Measurements from ENCODE around the gene CDKAL1.

The CDKAL1 gene

DNA sequence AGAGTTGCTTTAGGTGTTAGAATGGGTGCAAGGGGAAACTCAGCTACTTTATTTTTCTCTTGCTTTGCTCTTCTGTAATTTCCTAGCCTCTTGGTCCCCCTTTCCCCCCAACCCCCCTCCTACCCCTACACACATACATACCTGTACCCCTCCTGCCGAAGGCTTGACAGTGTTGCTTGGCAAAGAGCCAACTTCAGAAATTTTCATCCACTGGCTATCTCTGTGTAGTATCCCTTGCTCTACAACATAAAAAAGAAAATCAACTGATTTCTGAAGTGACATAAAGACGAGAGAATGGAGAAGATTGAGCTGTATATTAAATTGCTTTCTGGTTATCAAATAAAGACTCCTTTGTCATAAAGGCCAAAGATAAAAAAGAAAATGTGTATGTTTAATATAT, 561.2 kb downstream of the CDKAL1 start:
- DNase-seq: no peak

DNA sequence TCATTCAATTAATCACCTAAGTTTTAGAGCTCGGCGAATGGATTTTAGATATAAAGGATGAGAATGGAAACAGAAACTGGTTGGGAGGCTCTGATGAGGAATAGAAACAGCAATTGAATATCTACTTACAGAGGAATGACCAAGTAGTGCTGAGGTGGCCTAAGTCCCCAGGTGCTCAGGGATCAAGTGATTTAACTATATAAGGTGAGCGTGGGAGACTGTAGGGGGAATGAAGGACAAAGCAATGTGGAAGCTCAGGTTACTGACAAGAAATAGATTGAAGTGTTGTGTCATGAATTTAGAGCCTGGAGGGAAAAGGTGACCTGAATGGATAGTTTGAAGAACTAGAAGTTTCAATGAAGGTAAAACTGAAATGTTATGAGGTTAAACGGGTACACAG, 563.9 kb downstream of the CDKAL1 start:
- no peak for DNase-seq

DNA sequence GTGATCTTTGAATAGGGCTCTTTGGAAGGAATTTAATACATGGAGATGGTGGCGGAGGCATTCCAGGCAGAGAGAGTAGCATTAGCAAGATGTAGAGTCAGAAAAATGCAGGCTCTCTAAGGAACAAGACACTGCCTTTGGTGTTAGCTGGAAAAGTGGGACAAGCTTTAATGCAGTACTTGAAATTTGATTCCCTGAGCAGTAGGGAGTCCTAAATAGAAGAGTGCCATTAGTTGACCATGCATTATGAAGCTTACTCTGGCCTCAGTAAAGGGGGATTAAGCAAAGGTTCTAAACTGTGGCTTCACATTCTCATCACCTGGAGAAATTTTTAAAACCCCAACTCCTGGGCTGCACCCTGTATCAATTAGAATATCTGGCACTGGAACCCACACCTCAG, 564.5 kb downstream of the CDKAL1 start:
- no peak for DNase-seq

DNA sequence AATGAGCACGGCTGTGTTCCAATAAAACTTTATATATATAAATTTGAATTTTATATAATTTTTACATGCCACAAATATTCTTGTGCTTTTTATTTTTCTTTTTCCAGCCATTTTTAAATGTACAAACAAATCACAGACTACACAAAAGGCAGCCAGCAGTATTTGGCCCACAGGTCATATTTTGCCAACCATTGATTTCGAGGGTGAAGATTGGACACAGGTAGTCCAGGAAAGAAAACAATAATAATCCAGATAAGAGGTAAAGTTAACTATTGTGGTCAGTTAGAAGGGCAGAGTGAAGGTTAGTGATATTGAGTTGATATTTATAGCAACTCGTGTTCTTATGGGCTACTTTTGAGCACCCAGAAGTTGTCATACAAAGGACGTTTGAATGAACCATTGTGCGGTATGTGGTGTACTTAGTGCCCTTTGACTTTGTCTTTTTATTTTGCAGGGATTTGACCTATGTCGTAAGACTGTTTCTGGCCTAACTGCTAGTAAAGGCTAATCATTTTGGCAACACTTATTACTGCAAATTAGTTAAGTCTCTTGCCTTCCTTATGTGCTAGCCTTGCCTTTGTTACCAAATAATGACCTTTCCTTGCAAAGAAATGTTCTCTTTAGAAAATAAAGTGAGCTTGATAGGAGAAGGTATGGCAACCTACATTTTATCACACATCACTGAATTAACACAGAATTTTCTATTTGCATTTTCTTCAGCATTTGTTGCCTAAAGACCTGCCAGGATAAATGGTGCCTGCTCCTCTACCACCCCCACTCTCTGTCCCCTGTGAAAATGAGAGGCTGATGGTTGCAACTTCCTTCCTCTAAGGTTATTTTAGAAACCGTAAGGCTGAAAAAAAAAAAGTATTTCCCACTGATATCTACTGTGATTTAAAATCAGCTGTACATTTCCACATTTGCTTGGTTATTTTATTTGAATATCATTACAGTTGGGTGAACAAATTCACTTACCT, 565.4 kb downstream of the CDKAL1 start:
- no peak for DNase-seq

DNA sequence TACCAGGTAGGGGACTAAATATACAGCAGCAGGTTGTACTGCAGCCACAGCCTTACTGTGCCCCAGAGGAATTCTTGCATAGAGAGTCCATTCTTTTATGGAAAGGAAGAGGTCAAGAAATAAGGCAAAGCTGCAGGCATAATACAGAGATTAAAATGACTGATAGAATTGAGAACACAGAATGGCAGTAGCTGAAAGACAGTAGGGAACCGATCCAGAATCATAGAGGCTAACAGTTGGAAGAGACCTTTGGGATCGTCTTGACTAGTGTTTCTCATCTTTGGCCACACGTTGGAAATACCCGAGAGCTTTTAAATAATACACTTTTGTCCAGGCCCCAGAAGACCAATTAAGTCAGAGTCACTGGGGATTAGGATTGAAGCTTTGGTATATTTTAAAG, 566.7 kb downstream of the CDKAL1 start:
- no peak for DNase-seq

DNA sequence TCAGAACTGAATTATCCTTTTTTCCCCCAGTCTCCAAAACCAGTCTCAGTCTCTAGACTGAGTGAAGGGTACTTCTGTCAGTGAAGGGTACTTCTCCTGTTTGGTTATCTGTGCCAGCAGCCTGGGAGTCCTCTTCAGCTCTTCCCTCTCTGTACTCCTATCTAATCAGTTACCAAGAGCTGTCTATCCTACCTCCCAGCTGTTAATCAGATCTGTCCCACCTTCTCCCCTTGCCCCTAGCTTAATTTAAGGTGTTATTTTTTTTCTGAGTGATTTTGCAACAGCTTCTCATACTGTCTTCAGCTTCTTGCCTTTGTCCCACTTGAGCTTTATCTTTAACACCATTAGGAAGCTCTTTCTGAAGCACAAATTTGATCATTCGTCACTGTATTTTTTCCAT, 567.4 kb downstream of the CDKAL1 start:
- no peak for DNase-seq

DNA sequence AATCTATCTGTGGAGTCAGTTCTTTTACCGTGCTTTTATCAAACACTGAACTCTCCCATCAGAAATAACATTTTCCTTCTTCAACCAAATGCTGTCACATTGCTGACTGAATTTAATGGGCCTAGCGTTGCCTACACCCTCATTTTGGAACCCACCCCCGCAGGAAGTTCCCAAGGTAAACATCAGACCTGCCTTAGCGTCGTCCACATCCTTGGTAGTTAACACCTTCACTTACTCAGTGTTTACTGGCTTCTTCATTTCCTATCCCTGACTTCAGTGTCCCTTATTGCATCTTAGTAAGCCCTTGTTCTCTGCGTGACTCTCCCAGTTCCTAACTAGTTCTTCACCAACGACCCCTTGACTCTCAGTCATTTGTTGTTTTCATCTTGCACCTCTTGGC, 567.9 kb downstream of the CDKAL1 start:
- DNase-seq: no peak

DNA sequence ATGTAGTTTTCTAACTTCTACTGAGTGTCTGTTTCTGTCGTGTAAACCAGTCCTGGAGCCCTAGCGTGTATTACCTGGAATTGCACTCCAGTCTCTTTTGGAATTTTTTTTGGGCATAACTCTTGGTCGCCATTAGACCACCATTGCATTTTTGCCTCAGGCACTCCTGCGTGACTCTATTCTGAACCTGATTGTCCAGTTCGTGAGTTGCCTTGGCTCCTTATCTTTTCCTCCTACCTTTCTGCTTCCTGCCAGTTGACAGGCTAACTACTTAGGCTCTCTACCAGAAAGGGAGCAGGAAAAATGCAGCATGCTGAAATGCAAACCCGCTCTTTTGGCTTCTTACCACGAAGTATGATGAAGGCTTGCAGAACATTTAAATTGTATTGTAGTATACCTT, 568.4 kb downstream of the CDKAL1 start:
- DNase-seq: no peak

DNA sequence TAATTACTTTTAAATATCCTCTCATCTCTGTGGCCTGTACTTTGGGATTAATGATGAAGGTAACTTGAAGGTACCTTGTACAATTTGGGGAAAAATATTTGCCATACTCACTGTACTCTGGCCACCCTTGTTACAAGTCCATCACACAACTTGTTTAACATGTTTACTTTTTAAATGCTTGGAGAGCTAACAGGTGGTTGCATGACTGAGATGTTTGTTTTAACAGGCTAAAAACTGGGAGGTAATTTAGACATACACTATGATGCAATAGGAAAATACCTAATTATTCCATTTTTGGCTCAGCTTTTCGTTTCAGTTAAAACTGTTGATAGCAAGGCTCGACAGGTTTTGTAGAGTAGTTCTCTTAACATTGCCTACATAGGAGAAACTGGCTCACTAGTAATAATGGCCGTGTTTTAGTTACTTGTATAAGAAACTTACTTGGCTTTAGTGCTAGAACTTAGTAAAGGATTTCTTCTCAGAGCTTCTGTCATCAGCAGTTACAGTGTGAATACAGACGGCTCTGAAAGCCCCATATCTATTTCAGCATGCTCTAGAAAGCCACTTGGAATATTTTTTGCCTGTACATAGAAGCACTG, 569.5 kb downstream of the CDKAL1 start:
- DNase-seq: no peak

DNA sequence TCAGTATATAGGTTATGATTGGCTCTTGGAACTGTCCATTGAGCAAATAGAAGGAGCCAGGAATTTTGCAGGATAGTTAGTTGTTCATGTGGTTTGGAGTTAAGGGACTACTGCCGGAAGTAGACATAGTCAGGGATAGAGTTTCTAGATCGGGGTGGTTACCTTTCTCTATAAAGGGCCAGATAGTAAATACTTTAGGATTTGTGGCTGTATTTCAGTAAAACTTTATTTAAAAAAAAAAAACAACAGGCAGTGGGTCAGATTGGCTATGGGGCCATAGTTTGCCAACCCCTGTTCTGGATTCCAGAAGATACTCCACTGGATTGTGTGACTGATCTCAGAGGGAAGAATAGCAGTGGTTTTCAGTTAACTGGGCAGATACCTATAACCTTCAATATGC, 570.0 kb downstream of the CDKAL1 start:
- DNase-seq: no peak

DNA sequence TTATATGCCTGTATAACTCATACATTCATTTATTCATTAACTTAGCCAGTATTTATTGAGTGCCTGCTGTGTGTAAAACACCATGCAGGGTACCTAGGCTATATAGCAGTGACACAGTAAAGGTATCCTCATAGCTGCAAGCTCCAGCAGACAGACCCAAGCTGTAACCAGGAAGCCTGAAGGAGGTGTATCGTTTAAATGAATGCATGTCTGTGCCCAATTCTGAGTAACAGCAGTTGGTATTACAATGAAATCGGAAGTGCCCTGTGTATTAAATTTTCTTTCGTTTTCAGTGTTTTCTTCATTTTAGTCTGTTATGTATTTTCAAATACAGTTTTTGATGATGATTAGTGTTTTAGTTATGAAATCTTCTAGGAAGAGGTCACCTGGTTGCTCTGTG, 573.5 kb downstream of the CDKAL1 start:
- no peak for DNase-seq

DNA sequence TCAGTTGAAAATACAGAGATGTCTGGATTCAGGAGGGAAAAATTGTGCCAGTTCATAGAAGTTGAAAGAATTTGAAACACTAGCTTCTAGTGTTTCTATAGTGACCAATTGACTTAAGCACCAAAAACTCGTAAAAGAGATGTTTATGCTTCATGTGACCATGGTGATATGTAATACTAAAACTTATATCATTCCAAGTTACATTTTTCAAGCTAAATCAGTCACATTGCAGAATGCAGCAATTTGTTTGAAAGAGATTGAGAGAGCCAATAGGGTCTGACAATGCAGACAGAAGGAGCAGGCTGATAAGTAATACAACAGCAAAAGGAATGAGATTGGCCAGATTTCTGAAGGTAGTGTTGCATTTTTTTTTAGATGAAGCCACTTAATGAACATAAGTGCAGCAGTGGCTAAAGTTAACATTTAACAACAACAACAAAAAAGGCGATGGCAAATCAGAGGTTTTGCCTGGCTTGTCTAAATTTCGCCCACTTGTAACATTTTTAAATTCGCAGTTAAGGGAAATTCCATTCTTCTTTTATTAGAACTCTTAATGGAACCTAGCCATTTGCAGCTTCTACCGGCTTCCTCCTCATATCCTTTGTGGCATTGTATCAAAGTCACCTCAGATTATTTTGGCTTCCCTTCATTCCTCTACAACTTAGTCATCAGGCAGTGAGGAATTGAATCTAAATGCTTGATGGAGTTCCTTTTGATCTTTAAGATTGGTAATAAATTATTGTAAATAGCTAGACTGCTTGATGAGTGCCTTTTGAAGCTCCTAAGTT, 575.3 kb downstream of the CDKAL1 start:
- no peak for DNase-seq

DNA sequence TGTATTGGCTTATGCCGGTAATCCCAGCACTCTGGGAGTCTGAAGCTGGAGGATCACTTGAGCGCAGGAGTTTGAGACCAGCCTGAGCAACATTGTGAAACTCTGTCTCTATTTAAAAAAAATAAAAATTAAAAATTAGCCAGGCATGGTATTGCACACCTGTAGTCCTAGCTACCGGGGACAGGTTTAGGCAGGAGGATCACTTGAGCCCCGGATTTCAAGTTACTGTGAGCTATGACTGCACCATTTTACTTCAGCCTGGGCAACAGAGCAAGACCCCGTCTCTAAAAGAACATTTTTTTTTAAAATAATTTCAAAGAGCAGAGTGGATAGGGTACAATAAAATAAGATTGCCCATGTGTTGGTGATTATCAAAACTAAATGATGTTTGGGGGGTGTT, 576.4 kb downstream of the CDKAL1 start:
- DNase-seq: no peak

DNA sequence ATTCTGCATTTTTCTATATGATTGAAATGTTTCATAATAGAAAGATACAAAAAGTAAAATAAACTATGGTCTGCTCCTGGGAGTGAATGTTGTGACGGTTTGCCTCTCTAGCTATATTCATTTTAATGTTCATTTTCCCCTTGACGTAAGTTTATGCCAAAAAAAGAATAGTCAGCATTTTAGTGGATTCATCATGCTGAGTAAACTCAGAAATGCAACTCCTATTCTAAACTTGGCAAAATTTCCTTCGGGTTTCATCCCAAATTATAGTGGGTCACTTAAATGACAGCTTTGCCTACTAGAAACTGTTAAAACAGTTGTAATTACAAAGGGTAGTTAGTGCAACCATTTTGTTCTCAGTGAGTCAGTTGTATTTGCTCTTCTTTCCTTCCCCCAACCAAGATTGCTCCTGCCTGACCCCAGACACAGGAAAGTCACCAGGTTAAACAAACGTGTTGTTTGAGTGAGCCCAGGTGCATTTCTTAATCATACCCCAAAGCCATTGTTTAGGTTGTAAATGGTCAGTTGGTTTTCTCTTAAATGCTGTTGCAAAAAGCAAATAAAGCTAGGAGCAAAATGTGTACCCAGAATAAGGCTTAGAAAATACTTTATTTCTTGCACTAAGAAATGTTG, 577.0 kb downstream of the CDKAL1 start:
- no peak for DNase-seq

DNA sequence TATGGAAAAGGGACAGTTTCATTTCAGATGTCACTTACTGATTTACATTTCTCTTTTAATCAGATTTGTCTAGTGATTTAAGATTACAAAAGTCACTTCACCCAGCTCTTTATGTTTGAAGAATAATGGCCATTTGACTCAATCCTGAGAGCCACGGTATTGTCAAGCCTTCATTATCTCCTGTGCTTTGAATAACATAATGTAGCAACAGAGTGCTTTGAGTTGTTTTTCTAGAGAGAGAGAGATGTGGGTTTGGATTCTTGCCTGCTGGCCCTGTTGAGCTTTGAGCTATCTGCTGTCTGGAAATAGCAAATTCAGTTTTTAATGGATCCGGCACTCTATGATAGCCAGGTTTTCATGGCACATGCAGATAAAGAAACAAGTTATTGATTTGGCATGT, 580.9 kb downstream of the CDKAL1 start:
- no peak for DNase-seq

DNA sequence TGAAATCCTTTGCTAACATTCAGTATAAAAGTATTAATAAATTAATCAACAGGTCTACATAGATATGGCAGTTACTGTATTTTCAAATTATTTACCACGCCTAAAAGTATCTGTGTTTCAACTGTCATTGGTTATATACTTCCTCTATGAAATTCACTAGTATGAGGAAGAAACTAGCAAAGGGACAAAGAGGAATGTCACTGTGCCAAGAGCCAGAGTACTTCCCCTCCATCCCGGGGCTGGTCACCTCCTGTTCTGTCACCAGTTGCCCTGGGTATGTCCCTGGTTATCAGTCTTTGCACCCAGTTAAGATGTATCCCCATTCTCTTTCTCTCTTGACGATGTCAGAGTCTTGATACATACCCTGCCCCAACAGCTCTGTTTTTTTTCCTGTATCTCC, 582.5 kb downstream of the CDKAL1 start:
- no peak for DNase-seq

DNA sequence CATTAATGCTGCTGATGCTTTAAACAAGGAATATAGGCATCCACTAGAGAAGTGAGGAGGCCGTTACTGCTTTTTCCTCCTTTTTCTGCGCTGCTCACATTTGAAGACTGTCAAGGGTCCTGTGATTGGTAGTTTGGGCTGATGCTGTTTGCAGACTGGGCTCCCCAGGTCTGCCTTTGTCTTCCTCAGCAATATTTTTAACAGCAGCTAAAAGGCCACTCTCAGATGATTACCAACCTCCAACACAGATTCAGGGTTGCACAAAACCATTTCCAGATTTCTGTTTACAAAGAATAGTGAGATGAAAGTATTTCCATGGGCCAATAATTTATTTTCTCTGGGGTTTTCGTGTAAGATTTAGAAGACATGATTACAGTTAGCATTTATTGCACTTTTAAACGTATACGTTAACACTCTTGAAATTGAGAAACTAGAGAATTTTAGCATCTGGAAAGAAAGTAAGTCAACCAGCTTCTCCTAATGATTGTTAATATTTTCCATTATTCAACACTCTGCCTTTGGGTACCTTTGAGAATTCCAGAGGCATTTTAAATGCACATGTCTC, 584.0 kb downstream of the CDKAL1 start:
- DNase-seq: no peak

DNA sequence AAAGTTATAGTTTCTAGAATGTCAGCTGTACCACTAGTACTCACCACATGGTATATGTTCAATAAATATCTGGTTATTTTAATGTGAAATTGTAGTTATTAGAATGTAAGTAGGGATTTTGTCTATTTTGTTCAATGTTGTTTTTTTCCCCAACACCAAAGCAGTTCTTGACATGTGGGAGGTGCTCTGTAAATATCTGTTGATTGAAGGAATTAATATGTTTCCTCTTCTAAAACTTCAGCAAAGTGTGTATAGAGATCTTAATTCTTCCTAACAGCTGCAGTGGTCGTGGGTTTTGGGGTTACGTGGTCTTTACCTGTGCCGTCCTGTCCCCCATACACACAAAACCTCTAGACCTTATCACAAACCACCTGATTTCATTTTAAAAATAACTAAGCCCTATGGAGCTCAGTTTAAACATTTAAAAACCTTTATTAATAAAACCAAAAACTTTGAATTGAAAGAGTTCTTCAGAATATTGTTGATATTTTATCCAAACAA, 587.4 kb downstream of the CDKAL1 start:
- no peak for DNase-seq

DNA sequence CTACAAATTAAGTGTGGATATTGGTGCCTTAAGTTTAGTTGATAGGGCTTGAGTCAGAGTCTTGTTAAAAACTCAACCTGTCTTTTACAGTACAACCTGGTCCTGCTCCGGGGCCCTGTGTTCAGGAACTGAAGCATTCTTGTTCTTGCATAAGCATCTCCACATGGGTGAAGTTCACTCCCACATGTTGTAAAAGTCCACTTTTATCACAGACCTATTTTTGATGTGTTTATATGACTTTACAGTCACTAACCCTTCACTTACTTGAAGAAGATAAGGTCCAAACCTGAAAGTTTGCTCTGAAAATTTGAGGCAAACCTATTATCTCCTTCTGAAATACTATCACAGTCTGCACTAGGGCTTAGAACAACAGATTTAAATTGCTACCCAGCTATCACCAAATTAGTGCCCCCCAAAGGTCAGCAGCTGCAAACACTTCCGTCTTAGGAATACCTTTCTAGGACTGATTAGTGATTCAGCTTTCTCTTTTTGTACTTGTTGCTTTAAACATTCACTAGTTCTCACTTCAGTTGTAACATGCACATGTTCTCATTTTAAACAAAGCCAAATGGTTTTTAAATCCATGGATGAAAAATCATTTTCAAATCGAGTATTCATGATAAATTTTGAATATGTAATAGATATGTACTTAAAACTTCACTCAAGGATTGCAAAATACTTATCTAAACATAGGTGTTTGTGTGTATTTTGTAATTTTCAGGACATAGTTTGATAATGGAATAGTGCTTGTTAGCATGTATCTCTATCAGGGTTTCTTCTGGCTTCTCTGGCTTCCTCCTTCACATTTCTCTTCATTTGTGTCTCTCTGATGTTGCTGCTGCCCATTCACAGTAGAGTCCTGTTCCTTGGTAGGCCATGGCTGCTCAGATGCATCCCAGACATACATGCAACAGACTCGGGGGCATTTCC, 589.5 kb downstream of the CDKAL1 start:
- DNase-seq: no peak

DNA sequence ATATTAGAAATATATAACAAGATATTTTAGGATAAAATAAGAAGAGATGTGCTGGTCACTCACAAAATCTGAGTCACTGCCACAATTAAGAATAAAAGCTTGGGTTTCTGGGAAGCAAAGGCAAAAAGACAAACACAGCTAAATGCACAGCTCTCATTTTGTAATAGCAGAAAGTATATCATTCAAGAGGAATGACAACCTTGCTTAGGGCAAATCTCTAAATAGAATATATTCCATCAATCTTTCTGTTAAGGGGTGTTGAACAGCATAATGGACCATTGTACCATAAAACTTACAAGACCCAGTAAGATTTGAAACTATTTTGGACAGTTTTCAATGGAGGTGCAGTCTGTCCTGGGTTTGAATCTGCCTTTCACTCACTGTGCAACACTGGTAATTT, 594.3 kb downstream of the CDKAL1 start:
- DNase-seq: no peak

DNA sequence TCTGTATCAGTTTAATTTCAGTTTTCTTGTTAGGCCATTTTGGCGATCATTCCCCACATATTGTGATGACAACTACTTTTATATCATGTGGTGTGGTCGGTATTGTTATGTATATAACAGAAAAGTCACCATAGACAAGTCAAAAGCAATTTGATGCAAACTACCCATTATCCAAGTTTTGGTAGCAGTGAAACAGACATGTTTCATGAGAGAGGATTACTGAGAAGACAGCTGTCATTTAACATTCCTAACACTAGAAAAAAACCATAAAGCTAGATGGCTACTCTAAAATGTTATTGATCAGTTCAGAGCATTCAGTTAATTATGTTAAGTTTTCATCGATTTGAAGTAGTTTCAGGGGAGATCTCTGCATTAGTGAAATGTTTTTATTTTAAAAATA, 597.1 kb downstream of the CDKAL1 start:
- DNase-seq: no peak

DNA sequence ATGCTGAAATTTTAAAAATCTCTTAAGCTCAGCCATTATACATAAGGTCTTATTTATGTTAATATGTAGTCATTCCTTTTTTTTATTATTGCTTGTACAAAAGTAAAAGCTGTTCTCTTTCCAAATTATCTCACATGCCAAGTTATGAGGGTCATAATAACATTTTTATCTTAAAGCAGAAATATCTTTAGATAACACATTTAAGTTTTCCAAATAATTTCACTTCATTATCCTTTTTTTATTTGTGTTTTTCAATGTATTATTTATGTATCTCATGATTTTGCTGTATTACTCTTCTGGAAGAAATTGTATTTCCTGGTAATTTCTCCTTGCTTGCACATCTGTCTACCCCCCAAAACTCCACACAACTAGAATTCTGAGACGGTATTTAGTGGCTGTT, 598.2 kb downstream of the CDKAL1 start:
- no peak for DNase-seq

Data from activated naive CD4-positive, alpha-beta T cell (primary cell).